Stimulated activated CD8-positive, alpha-beta memory T cell treated with anti-CD3 and anti-CD28 coated beads, Interleukin-12 subunit alpha, Interleukin-12 subunit beta, amount 100 ng/mL, for 24 hours (primary cell): ENCODE results near the gene RFX6.

Experiments used
- DNase-seq: peaks from one replicate; pipeline ENCODE4 v3.0.0-alpha.2; 2020; ENCODE audit errors: extremely low read depth

RFX6 gene

GRCh38 chr6:116973976-116974375, 96.9 kb downstream of the RFX6 start:
- no peak for DNase-seq

GRCh38 chr6:116974526-116975316, 97.7 kb downstream of the RFX6 start:
- DNase-seq = no peak

- DNase-seq = no peak
Observed at GRCh38 chr6:116975600-116975999, 98.6 kb downstream of the RFX6 start.

GRCh38 chr6:116979560-116979959, 102.5 kb downstream of the RFX6 start:
- DNase-seq = no peak
